ENCODE results near the gene GOLGA6L10. TPM values are rescaled to one million over a fixed set of nuclear protein-coding genes. Genes with fewer than 3 reads are reported as not detected.
"Not testable (repeated sequence)": the region's sequence is repeated elsewhere in the genome, so short reads cannot be mapped to it uniquely, and the experiment has no call there.

Gene GOLGA6L10, protein sequence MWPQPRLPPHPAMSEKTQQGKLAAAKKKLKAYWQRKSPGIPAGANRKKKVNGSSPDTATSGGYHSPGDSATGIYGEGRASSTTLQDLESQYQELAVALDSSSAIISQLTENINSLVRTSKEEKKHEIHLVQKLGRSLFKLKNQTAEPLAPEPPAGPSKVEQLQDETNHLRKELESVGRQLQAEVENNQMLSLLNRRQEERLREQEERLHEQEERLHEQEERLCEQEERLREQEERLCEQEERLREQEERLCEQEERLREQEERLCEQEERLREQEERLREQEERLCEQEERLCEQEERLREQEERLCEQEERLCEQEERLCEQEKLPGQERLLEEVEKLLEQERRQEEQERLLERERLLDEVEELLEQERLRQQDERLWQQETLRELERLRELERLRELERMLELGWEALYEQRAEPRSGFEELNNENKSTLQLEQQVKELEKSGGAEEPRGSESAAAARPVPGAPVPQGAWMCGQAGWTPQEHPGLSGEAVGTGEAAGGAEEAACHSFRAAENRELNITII
- 1 to 10 TPM in 3 of 4 donors, under 1 TPM in 1; 0.60 to 4.5 (median 2.0) TPM for total RNA-seq

DNA sequence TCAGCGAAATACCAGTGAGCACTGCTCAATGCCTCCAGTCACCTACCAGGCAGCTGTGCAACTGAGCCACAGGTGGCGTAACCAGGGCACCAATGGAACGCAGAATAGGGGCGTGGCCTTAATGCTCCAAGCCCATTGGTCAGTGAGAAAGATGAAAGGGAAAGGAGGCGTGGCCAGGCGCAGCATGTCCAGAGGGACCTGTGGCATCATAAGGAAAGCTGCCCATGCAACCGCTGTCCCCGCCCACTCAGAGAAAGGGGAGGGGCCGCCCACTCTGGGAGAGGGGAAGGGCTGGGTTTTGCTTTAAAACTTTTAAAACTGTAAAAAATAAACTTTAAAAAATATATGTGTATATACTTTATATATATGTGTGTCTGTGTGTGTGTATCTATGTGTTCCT, at the start of gene GOLGA6L10:
GOLGA6L10 (minus strand) TSS at position 101 of the 400 bp plus-strand sequence; CDS start at position 1, 100 bp downstream.
- DNase-seq (ENCODE audit: low spot score in 2 of 2); H3K27ac ChIP-seq; H3K4me3 ChIP-seq; H3K9me3 ChIP-seq; H3K27me3 ChIP-seq; H3K4me1 ChIP-seq; H3K36me3 ChIP-seq: not testable (repeated sequence)
- no CpG with 5 or more reads among the region's 9 CpGs for WGBS

DNA sequence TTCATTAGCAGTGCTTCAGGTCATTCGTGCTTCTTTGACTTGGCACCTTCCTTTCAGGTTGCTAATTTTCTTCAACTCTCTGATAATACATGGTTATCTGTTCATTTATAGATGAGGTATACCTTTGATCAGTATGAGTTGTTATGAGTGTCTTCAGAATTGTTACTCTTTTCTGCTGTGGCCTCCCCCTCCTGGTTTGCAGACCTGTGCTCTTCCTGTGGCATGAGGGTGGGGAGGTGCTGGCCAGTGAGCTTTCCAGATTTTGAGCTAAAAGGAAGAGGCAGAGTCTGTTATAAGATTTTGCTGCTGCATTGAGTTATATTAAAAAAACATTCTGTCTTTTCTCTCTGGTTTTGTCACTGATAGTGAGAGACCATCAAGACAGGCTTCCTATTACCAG, 49.5 kb upstream of the GOLGA6L10 start:
- no CpG with 5 or more reads among the region's 1 CpG for WGBS
- DNase-seq (ENCODE audit: low spot score in 2 of 2), result no peak
- Histone ChIP-seq H3K9me3 (no peaks in the 10 kb centered on the region), H3K4me1 (no peaks in the 10 kb centered on the region), H3K27me3 (no peaks in the 10 kb centered on the region), H3K4me3 (no peak overlapping the region), H3K27ac (no peak overlapping the region), H3K36me3 (no peaks in the 10 kb centered on the region)
- TF ChIP-seq POLR2AphosphoS5 (IDR thresholded peaks at IDR 0.05), result no peak

DNA sequence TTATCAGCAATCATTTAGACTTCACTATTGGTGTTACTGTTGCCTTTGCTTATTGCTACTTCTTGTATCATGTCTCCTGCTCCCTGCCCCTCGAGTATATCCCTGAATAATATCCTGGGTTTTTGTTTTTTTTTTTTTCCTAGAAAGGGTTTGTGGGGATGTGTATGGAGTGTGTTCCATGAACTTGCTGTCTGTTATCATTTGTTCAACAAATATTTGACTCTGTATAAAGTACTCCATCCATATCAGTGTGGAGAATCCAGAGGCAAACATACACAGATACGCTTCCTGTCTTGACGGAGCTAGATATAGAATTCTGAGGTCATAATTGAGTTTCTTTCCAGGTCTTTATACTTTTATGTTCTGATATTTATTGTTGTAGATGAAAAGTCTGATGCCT, 48.5 kb upstream of the GOLGA6L10 start:
- Histone ChIP-seq H3K4me1 (no peaks in the 10 kb centered on the region), H3K4me3 (no peak overlapping the region), H3K27ac (no peak overlapping the region), H3K36me3 (no peaks in the 10 kb centered on the region), H3K9me3 (no peaks in the 10 kb centered on the region), H3K27me3 (no peaks in the 10 kb centered on the region)
- WGBS, result 91% methylated on average over 3 of the region's 3 CpGs
- DNase-seq (ENCODE audit: low spot score in 2 of 2), result no peak
- TF ChIP-seq, protein P1, sequence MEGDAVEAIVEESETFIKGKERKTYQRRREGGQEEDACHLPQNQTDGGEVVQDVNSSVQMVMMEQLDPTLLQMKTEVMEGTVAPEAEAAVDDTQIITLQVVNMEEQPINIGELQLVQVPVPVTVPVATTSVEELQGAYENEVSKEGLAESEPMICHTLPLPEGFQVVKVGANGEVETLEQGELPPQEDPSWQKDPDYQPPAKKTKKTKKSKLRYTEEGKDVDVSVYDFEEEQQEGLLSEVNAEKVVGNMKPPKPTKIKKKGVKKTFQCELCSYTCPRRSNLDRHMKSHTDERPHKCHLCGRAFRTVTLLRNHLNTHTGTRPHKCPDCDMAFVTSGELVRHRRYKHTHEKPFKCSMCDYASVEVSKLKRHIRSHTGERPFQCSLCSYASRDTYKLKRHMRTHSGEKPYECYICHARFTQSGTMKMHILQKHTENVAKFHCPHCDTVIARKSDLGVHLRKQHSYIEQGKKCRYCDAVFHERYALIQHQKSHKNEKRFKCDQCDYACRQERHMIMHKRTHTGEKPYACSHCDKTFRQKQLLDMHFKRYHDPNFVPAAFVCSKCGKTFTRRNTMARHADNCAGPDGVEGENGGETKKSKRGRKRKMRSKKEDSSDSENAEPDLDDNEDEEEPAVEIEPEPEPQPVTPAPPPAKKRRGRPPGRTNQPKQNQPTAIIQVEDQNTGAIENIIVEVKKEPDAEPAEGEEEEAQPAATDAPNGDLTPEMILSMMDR (IDR thresholded peaks at IDR 0.05), result no peak
- TF ChIP-seq EP300 (IDR thresholded peaks at IDR 0.05), result no peak
- no peak for TF ChIP-seq POLR2A (IDR thresholded peaks at IDR 0.05)
- TF ChIP-seq POLR2AphosphoS5 (IDR thresholded peaks at IDR 0.05), result no peak

DNA sequence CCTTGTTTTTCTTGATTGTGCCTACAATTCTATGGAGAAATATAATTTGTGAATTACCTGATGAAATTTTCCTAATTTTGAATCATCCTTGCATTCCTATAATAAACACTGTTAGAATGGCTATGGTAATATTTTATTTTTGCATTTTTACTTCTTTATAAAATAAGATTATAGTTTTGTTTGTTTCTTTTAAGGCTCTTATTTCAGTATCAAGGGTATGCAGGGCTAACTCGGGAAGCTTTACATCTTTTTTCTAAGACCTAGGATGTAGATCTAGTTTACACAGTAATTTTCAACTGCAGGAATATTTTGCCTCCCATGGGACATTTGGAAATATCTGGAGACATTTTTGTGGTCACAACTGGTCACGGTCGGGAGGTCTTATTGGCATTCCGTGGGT, 46.5 kb upstream of the GOLGA6L10 start:
- H3K27ac ChIP-seq; H3K9me3 ChIP-seq; DNase-seq (ENCODE audit: low spot score in 2 of 2); H3K27me3 ChIP-seq; H3K36me3 ChIP-seq; H3K4me3 ChIP-seq; H3K4me1 ChIP-seq: not testable (repeated sequence)
- WGBS, result 61% methylated on average over 3 of the region's 4 CpGs

DNA sequence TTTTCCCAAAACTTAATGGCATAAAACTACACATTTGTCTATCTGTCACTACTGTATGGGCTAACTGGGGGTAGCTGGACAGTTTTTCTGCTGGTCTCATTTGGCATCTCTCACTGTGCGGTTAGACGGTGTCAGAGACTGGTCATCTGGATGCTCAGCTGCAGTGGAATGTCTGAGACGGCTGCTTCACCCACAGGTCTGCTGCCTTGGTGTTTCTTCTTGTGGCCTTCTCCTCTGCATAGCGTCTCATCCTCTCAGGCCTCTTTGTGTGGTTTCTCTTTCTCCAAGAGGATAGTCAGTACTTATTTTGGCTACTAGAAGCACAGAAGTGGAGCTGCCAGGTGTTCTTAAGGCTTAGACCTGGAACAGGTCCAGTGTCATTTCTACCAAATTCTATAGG, 44.4 kb upstream of the GOLGA6L10 start:
- H3K4me1 ChIP-seq, result no peaks in the 10 kb centered on the region
- H3K9me3 ChIP-seq, result no peaks in the 10 kb centered on the region
- no peaks in the 10 kb centered on the region for H3K36me3 ChIP-seq
- no peak overlapping the region for H3K27ac ChIP-seq
- WGBS, result 95% methylated on average over 4 of the region's 4 CpGs
- no peak for DNase-seq (ENCODE audit: low spot score in 2 of 2)
- no peaks in the 10 kb centered on the region for H3K27me3 ChIP-seq
- H3K4me3 ChIP-seq, result no peak overlapping the region
- TF ChIP-seq EP300 (IDR thresholded peaks at IDR 0.05) (no peak), POLR2AphosphoS5 (IDR thresholded peaks at IDR 0.05) (no peak), POLR2A (IDR thresholded peaks at IDR 0.05) (no peak)
- TF ChIP-seq, protein P1 (IDR thresholded peaks at IDR 0.05), result no peak

DNA sequence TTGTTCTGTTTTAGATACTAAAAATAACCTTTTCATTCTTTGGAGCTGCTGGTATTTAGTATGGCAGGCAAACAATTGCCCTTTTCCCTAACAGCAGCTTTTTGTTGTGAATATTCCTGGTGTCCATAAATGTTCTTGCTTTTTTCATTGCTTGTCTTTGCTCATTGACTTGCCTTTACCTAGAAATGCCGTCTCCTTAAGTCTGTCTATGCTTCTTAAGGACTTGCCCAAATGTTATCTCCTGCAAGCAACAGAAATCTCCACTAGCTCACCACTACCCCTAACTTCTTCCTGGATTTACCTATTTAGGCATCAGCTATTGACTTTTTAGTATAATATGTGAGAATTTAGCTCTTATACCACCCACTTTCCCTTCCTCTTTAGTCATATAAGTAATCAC, 42.8 kb upstream of the GOLGA6L10 start:
- WGBS, result 97% methylated on average over 1 of the region's 1 CpG
- H3K4me3 ChIP-seq; H3K27ac ChIP-seq; H3K36me3 ChIP-seq; H3K9me3 ChIP-seq; H3K27me3 ChIP-seq; DNase-seq (ENCODE audit: low spot score in 2 of 2); H3K4me1 ChIP-seq: not testable (repeated sequence)

DNA sequence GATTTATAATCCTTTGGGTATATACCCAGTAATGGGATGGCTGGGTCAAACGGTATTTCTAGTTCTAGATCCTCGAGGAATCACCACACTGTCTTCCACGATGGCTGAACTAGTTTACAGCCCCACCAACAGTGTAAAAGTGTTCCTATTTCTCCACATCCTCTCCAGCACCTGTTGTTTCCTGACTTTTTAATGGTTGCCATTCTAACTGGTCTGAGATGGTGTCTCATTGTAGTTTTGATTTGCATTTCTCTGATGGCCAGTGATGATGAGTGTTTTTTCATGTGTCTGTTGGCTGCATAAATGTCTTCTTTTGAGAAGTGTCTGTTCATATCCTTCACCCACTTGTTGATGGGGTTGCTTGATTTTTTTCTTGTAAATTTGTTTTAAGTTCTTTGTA, 40.9 kb upstream of the GOLGA6L10 start:
- not testable (repeated sequence) for H3K27ac ChIP-seq; H3K27me3 ChIP-seq; H3K4me1 ChIP-seq; DNase-seq (ENCODE audit: low spot score in 2 of 2); H3K4me3 ChIP-seq; H3K36me3 ChIP-seq; H3K9me3 ChIP-seq
- 95% methylated on average over 3 of the region's 3 CpGs for WGBS

DNA sequence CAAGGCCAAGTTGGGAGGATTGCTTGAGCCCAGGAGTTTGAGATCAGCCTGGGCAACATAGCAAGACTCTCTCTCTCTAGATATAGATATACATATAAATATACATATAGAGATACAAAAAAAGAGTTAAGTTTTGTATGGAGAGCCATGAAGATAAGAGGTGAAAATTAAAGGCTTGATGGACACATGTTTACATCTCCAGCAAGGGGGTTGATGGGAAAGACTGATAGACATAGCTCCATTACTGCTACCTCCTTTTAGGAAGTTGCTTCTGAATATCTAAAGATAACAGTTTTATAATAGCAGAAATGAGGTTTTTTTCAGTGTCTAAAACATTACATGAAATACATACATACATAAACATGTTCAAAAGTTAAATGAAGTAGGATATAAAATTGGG, 37.9 kb upstream of the GOLGA6L10 start:
- H3K27ac ChIP-seq; DNase-seq (ENCODE audit: low spot score in 2 of 2); H3K9me3 ChIP-seq; H3K4me3 ChIP-seq; H3K4me1 ChIP-seq; H3K27me3 ChIP-seq; H3K36me3 ChIP-seq: not testable (repeated sequence)

DNA sequence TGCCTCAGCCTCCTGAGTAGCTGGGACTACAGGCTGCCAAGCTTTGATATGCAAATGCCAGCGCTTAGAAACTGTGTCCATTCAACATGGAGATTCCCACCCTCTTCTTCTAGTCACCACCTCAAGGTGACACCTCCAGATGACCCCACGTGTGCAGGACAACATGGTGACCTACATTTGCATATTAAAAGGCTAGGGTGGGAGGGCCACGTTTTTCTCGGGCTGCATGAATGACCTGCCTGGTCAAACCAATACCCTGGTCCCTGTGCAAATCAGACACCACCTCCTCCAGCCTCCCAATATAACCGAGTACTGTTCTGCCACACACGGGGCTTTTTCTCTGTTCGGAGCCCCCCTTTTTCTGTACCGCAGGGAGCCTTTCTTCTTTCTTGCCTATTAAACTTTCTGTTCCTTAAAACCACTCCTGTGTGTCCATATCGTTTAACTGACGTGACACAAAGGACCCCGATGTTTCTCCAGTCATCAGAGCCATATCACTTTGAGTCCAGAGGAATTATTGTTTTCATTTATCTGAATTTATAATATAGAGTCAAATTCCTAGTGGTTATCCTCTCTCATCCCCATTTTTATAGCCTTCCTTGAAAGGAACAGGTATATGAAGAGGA, 32.2 kb upstream of the GOLGA6L10 start:
- WGBS, result 78% methylated on average over 11 of the region's 11 CpGs
- H3K9me3 ChIP-seq; H3K4me3 ChIP-seq; H3K4me1 ChIP-seq; H3K36me3 ChIP-seq; DNase-seq (ENCODE audit: low spot score in 2 of 2); H3K27me3 ChIP-seq; H3K27ac ChIP-seq: not testable (repeated sequence)

DNA sequence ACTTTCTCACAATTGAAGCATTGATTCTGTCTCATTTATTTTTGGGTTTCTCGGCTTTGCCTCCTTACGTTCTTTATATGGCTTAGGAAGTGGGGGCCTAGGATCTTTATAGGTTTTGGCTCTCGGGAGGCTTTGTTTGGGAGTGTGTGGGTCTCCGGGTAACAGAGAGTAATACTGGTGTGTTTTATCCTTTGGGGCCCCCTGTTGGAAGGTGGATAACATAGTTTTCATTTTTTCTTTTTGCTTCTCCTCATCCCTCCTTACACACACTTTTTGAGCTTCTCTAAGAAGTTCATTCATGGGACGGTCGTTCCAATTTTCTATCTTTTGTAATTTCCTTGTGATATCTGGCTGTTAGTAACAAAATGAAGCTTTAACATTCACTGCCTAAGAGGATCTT, 30.3 kb upstream of the GOLGA6L10 start:
- not testable (repeated sequence) for H3K36me3 ChIP-seq; H3K9me3 ChIP-seq; H3K27me3 ChIP-seq; H3K4me3 ChIP-seq; DNase-seq (ENCODE audit: low spot score in 2 of 2); H3K4me1 ChIP-seq; H3K27ac ChIP-seq
- WGBS, result 87% methylated on average over 6 of the region's 6 CpGs

DNA sequence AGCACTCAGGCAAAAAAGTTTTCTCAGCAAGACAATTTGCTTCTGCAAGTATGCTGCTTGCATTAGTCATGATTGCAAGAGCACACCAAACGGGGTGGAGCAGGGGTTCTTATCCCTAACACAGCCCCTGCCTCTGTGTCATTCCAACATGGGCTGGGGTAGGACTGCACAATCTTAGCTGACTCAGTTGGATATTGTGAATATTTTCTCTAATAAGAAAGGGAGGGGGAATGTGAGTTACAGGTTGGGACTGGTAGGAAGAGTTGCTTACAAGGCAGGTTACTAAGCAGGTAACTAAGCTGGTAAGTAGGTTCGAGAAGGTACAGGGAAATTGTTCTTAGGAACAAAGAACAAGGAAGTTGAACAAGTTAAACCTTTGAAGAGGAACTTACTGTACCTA, 24.4 kb upstream of the GOLGA6L10 start:
- not testable (repeated sequence) for DNase-seq (ENCODE audit: low spot score in 2 of 2); H3K36me3 ChIP-seq; H3K4me3 ChIP-seq; H3K27me3 ChIP-seq; H3K4me1 ChIP-seq; H3K9me3 ChIP-seq
- peak overlapping the region; percentile 54 for H3K27ac ChIP-seq
- 48% methylated on average over 2 of the region's 2 CpGs for WGBS

All from suprapubic skin (tissue), 4 donors.